Inferior parietal cortex (tissue), 1 donor: Measurements from ENCODE around the gene BTBD9.

ENCODE experiments used
- DNase-seq: peaks from one replicate; pipeline ENCODE4 v3.0.0-alpha.2; 2016; ENCODE audit errors: extremely low spot score

The BTBD9 gene

DNA sequence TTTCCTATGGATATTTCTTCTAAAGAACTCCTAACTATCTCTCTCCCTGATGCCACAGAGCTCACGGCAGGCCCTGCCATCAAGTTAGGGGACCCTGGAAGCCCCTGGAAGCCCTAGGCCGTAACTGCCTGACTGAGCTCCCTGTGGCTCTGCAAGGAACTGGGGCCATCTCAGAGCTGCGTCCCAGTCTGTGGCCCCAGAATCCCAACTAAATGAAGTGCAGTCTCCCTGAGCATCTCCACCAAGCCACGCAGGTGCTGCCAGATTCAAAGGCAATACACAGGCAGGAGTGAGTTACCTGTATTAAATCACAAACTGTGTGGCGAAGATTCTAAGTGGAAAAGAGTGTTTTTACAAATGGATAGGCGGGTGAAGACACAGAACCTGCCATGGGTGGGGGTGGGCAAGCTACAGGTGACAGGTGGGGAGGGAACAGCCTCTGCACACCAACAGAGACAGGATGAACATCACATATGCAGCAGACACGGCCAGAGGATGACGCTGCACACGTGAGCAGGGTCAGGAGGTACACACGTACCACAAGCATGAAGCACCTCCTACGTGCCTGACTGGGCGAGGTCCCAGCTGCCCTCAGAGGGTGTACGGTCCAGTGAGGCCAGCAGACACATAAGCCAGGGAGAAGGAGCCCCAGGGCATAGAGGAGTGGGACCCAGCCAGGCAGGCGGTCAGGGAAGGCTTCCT lies 461.7 kb downstream of the BTBD9 start:
- no peak for DNase-seq

DNA sequence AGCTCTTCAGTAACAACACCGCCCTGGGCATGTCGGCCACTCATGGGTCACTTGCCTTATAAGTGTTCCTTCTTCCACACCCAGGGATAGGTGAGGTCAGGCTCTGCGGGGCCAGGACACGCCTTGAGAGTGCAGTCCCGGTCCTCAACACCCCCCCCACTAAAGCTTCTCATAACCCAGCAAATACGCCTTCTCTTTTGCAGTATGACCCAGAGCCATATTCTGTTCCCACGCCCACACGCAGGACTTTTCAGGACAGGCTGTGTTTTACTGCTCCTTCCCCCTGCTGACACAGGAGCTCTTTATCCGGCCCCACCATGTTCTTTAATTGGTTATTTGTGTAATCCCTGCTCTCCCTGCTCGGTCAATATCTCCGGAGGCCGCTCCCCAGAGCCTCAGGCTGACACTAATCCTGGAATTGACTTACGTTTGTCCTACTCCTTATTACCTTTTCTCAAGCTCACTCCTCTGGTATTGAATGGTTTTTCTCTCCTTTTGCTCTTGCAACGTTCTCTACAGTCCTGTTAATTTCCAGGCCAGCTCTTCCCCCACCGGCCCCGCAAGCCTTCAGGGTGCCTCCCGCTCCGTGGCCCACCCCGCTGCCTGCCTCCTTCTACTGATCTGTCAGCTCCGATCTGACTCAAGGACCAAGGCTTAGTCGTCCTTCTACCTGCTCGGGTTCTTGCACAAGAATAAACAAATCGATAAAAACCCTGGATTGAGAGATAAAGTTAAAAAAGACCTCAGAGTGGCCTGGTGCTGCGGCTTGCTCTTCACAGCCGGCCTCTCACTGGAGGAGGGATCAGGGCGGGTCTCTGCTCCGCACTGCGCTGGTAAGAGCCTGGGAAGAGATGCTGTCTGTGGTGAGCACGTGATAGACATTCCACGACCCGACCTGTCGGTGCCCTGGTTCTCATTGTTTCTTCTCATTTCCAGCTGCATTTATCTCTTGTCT lies 462.7 kb downstream of the BTBD9 start:
- DNase-seq = no peak

DNA sequence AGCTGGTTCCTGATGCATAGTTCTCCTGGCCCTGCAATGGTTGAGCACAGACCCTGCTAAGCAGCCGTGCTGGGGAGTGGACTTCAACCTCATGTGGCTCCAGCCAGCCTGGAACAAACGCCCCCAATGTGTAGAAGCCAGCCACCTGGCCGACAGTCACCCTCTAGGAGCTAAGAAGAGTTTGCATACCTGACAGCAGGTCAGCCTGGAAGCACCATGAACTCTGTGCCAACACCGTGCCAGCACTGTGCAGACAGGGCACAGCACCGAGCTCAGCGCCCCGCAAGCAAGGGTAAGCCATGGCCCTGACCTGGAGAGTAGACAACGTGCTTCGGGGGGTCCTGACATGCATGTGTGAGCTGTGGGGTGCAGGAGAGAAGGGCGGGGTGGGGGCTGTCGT lies 463.9 kb downstream of the BTBD9 start:
- DNase-seq = no peak

DNA sequence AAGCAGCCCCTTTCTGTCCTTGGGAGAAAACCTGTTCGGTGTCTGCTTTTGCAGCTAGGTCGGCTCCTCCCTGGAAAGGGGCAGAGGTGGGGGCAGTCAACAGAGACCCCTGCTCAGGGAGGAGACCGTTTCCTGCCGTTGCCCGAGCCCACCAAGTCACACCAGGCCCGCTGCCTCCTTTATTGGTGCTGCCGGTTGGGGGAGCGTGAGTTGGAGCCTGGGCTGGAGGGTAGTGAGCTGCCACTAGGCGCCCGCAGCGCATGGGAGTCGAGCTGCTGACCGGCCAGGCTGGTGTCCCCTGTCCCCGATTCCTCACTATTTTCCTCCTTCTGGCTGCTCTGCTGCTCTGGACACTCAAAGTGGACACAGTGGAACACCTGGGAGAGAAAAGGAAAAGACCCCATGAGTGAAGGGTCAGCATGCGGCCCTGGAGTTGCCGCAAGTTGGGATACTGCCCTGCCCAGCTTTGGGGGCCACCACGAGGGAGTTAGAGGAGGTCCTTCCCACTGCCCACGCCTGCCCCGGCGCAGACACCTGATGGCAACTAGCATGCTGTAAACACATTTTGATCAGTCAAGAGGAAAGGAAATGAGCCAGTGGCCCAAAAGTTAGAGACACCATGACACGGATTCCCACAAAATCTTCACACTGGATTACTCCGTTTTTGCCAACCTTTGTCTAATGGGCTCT lies 464.8 kb downstream of the BTBD9 start:
- DNase-seq = no peak

DNA sequence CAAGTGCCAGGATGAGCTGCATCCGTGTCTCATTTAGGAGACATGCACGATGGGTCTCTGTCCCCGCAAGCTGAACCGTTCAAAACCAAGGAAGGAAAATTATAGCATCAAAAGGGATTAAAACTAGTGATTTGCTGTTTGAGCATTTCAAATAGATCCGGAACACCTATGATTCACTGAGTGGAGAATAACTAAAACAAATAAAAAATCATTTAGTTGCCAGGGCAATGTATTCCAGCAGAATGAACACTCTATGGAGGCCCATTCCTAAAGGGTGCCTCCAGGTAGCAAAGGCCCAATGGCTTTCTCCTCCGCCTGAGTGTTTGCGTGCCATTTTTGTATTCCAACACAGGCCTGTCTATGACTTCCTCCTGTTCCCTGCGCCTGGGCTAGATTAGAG lies 465.4 kb downstream of the BTBD9 start:
- no peak for DNase-seq

DNA sequence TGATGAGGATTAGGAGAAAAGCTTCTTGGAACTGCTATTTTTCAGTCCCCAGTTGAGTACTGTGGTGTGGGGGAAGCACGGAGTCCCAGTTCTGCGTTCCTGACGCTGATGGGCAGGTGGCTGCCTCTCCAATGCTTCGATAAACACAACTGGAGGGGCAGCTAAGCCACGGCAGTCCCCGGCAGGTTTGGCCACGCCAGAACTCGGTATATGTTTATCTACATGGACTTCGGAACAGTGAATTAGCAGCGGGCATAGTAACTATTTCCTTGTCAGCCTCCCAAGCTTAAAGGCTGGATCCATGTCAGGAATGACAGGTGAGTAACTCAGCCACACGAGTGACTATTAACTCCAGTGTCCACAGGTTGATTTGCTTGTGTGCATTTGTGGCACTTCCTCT lies 465.8 kb downstream of the BTBD9 start:
- DNase-seq = no peak

DNA sequence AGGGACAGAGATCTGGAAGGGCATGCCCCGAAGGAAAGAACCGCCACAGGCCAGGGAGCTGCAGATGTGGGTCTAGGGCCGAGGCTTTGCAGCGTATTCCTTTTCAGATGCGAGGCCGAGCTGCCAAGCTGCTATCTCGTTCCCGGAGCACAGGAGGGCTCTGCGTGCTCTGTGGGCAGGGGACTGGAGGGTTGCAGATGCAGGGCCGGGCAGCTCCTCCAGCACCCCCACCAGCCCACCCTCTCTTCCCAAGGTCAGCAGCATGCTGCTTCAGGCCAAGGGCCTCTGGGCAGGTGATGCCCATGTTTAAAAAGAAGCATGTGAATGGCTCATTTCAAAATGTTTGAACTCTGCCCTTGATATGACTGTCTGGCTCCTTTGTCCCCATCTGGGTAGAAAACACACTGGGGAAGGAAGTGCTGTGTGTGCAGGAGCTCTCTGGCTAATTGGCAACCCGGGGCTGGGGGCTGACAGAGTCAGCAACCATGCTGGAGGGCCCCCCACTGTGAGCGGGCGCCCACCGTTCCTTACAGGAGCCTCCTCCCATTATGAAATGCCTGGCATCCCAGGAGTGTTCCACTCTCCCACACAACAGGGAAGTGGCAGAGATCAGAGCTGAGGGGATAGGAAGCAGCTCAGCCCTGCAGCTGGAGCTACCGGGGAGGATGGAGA lies 466.9 kb downstream of the BTBD9 start:
- no peak for DNase-seq

DNA sequence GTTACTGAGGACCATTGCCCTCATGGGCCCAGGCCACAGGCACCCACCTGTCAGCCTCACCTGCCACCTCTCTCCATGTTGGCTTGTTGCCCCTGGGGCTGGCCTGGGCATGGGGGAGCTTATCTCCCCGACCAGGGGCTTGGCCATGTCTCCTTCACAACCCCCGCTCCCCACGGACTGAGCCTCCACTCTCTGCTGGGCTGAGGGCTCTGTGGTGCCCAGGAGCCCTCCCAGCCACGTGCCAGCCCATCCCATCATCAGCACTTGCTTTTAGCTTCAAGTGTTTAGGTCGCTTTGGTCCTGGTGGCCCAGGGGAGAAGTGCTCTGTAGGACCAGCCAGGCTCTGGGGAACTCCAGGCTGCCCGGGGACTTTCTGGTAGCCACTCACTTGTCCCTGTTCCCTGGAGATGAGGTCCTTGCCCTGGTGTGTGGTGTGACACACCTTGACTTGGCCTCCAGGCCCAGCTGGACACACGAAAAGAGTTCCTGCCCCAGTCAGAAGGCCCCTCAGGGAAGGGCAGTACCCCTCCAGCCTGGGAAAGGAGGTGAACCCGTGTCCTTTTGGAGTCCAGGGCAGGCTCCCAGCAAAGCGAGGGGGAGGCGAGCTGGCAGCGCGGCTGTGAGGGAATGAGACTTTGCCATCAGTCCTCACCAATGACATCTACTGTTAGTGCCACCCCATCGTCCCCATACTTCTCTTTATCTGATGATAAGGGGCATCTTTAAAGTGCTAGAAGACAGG lies 467.6 kb downstream of the BTBD9 start:
- DNase-seq = no peak

DNA sequence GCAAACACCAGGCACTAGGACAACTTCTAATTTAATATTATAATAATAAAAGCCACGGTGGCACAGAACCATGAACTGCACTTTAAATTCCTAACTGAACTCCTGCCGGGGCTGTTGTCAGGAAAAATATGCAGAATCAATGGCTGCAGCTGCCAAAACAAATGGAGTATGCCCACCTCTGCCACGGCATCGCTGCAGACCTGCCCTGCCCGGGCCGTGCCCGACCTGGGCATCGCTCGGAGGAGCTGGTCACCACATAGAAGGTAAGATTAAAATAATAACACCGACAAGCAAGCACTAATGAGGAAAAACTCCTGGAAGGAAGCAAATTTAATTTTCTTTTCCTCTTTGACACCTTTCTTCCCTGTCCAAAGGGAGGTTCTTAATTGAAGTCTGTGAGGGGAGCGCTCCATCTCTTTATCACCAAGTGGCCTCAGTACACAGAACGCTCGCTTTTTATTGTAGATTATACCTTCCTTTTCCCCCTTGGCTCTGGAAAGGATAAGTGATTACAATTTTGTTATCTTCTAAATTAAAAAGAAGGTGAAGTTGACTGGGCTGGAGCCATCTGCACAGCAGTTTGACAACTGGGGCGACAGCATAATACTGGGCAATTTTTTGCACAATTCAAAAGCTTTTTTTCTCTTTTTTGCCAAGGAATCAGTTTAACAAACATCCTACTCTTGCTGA lies 468.9 kb downstream of the BTBD9 start:
- DNase-seq = no peak

DNA sequence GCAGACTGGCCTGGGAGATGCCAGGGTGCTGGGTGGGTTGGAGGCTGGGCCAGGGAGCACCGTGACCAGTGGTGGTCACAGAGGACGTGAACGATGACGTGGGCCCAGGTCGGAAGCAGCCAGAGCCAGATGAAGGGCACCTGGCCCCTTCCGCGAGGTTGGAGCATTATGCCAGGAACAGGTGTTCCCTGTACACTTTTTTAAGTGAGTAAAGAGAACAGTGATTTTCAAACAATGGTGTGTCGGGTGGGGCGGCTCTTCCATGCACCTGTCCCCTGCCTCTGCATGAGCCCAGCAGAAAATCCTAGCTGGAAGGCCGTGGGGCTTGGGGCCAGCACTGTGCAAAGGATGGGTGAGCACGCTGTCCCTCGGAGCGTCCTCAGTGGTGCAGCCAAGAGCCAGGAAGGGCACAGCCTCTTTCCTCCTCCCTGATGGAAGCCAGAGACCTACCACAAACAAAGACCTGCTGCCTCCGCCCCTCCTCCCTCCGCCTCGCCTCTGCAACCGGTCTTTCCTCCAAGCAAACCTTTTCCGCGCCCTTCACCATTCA lies 469.7 kb downstream of the BTBD9 start:
- DNase-seq = no peak

DNA sequence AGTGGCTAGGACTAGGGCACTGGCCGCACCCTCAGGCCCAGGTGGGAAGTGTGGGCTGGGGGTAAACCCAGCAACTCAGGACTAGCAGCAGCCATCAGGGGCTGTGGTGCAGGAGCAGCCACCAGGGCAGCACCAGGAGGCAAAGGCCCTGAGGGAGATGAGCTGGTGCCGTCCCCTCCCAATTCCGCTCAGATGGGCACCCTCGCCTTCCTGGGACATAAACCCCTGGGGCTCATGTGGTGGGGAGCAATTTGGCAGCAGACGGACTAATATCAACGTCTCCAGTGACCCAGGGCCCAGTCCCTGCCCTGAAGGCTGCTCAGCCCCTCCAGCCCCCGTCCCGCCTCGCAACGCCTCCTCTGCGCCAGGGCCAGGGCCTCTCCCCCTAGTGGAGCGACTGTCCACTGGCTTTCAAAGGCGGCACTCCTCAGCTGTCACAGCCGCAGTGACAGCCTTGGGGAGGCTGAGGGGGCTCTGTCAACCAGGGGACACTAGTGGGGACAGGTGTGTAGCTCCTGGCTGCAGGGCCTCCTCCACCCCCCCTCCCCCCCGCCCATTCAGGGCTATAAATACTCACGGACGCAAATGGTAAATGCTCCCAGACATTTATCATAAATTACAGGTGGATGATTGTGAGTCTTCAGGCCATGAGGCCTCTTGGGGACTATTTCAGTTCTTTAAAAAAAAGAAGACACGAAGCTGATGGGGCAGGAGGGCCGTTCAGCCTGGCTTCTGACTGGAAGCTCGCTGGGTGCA lies 470.3 kb downstream of the BTBD9 start:
- no peak for DNase-seq

DNA sequence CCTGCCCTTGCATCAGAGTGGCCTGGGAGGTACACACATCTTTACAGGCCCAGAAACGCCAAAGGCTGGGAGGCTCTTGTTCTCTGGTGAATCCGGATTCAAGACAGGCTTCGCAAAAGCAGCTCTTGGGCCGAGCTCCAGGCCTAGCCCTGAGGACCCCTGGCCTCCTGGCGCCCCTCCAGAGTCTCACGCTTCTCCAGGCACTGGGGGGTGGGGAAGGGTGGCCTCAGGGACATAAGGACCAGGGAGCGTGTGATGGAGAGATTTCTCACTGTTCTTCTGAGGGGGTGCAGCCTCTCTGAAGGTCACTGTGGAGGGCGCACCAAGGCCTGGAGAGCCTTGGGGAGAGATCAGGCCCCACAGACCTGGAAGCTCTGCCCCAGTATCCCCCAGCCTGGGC lies 471.0 kb downstream of the BTBD9 start:
- DNase-seq = no peak

DNA sequence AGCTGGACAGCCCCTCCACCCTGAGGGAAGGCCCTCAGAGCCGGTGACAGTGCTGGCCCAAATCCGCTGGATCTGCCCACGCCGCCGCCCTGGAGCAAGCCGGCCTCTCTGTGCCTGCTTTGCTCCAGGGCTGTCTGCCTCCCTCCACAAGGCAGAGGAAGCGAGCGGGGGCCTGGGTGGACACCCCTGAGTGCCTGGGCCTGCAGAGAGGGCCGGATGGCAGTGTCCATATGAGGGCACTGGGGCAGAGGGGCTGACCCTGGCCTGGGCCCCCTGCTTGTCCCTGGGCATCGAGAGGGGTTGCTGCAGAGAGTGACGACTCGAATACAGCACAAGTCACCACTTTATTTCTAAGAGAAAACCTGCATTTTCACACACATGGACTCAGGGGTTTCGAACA lies 471.6 kb downstream of the BTBD9 start:
- no peak for DNase-seq

DNA sequence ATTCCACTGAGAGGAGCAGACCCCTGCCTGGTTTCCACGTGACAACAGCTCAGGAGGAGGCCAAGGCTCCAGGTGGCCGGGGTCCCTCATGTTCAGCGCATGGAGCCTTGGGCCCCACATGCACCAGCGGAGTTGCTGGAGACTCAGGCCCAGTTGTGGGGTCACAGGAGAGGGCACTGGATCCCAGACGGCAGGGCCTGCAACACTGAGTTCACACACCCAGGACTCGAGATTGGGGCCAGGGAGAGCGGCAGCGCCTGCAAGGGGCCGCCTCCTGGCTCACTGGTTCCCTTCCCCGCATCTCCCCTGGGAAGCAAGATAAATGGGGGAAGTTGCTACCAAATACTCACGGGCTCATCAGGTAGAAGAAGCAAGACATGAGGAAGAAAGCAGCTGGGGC lies 472.1 kb downstream of the BTBD9 start:
- DNase-seq = no peak

DNA sequence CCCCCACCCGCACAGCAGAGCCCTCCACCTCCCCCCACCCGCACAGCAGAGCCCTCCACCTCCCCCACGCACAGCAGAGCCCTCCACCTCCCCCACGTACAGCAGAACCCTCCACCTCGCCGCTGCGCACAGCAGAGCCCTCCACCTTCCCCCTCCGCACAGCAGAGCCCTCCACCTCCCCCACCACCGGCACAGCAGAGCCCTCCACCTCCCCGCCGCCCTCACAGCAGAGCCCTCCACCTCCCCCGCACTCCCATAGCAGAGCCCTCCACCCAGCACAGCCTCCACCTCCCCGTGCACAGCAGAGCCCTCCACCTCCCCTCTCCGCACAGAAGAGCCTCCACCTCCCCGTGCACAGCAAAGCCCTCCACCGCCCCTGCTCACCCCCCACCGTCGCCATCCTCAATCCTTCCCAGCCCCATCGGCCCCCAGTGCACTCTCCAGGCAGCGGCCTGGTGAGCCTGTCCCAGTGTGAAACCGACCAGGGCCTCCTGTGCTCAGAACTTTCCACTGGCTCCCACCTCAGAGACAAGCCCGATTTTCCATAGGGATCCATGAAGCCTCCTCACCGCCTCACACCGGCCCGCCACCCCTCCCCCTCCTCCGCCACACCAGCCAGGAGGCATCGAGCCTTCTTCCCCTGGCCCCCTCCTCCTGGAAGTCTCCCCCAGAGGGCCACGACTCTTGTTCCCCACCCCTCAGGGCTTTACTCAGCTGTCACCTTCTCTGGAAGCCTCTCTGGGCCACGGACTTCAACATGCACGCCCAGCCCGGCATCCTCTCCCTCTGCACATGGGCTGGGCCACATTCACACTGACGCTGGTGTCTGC lies 473.1 kb downstream of the BTBD9 start:
- DNase-seq = no peak

DNA sequence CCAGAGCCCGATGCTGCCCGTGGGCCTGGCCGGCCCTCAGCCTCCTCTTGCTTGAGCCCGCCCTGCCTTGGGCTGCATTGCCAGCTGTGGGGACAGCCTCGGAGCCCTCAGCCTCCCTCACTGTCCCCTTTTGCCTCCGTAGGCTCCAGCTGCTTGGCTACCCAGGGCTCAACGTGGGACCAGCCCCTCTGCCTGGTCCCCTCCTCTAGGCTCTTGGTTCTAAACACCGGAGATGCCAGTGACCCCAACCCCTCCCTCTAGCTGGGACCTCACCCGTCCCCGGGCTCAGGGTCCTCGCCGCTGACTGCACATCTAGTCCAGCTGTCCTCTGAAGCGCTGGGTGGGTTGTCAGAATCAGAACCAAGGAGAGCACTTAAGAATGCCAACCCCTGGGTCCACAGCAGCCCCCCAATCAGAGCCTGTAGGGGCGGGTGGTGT lies 475.0 kb downstream of the BTBD9 start:
- DNase-seq = no peak

DNA sequence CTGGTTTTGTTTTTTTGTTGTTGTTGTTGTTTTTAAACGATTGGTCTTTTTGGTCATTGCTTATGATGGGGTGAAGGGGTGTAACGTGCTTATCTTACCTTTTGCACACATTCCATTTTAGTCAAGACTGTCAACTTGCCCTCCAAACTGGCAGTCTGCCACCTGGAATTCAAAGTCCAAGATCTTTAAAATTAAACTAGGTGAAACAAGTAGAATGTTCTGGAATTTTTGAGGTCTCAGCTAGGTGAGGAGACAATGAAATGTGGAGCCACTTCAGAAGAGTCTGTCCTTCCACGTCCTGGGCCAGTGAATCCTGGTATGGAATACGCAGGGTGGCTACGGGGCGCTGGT lies 475.6 kb downstream of the BTBD9 start:
- no peak for DNase-seq

DNA sequence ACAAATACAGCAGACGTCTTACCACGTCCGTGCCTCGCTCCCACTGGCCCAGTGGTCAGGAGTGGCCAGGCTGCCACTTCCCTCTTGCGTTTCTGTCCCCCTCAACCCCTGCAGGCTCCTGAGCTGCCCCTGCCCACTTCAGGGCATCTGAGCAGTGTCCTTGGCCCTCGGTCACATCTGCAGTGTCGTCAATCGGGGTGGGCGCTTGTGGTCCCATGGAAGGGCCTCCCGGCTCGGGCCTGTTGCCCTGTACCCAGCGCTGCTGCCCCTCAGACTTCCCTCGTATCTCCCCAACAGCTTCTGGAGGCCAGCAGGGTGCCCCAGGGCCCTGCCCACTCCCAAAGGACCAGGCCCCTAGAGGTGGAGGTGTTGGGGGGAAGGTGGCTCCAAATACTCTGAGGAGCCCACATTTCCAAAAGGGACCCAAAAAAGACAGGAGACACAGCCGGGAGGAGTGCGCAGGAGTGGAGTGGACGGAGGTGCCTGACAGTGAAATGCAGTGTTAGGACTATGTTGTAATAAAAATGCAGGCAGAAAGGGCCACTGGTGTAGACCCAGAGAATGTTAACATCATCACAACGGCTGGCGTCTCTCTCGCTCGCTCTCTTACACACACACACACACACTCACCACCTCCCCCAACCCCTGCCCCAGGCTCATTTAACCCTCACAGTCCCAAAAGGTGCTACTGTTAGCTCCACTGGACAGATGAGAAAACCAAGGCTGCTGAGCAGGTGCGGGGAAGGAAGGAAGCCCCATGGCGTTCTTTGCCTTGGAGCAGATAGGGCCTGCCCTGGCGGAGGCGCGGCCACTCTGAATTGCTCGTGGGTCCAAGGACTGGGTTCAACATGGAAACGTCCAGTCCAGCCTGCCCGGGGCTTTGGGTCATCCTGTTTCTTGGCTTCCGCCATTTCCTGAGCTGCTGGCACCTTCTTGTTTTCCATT lies 476.3 kb downstream of the BTBD9 start:
- no peak for DNase-seq
